22Rv1 (cell line): ENCODE data around the gene CCDC178.

Source experiments
- CTCF ChIP-seq: fragments of 450-650 bp; IDR thresholded peaks from 2 replicates; pipeline ENCODE4 v1.5.1; 2017; ENCODE audit warnings: mild to moderate bottlenecking
- ZFX ChIP-seq: fragments of 450-650 bp; IDR thresholded peaks from 2 replicates; pipeline ENCODE4 v1.6.1; 2017; ENCODE audit warnings: antibody characterized with exemption, borderline replicate concordance

GRCh38 chr18:33470216-33470615 lies 29.7 kb upstream of the CCDC178 start:
- no peak for TF ChIP-seq CTCF
- TF ChIP-seq ZFX = no peak
